Measurements from ENCODE around the gene DNAJC1.

DNAJC1 gene

GRCh38 chr10:22030421-22030820 lies 26.9 kb upstream of the DNAJC1 start:
- H3K23ac ChIP-seq (ENCODE audit: low read length), result no peak overlapping the region
- H4K8ac ChIP-seq (ENCODE audit: low read depth, low read length), result no peak overlapping the region
- H2AFZ ChIP-seq (ENCODE audit: insufficient read depth, low read length, poor library complexity), result no peak overlapping the region
- no peak overlapping the region for H3K14ac ChIP-seq (ENCODE audit: low read length)
- H2AK5ac ChIP-seq (ENCODE audit: low read length), result no peak overlapping the region
- no peak overlapping the region for H4K91ac ChIP-seq (ENCODE audit: low read depth, low read length)
- H3K79me2 ChIP-seq (ENCODE audit: control insufficient read depth, insufficient read depth, low read length, poor library complexity), result no peaks in the 10 kb centered on the region
- no peak overlapping the region for H2BK120ac ChIP-seq (ENCODE audit: insufficient read depth, low read length, poor library complexity)
- no peak overlapping the region for H3K4ac ChIP-seq (ENCODE audit: low read depth, low read length)
- no peaks in the 10 kb centered on the region for H3K9me3 ChIP-seq (ENCODE audit: insufficient read depth, low read depth, low read length)
- peaks cover 0 to 2% of the 10 kb centered on the region in 2 experiments for H3K4me1 ChIP-seq (ENCODE audit: control insufficient read depth in 1 of 2, insufficient read depth in 2 of 2, low read length in 2 of 2)
- H2BK5ac ChIP-seq (ENCODE audit: low read depth, low read length, poor library complexity), result no peak overlapping the region
- no CpG with 5 or more reads among the region's 2 CpGs for WGBS (ENCODE audit: extremely low coverage, insufficient coverage, insufficient read length)
- no peak overlapping the region for H3K4me3 ChIP-seq (ENCODE audit: low read depth, low read length)
- no peaks in the 10 kb centered on the region for H3K36me3 ChIP-seq (ENCODE audit: control insufficient read depth in 1 of 2, insufficient read depth in 2 of 2, low read length in 2 of 2)
- H3K18ac ChIP-seq (ENCODE audit: low read length), result no peak overlapping the region
- DNase-seq, result no peak
- H3K9ac ChIP-seq (ENCODE audit: low read length), result no peak overlapping the region
- H3K79me1 ChIP-seq (ENCODE audit: low read length), result peaks cover 2% of the 10 kb centered on the region
- H2BK12ac ChIP-seq (ENCODE audit: low read length), result no peak overlapping the region
- H3K27me3 ChIP-seq (ENCODE audit: insufficient read depth, low read length), result no peaks in the 10 kb centered on the region
- no peak overlapping the region for H3K27ac ChIP-seq (ENCODE audit: low read depth, low read length)
- no peak overlapping the region for H4K12ac ChIP-seq (ENCODE audit: low read depth, low read length)
- no peak overlapping the region for H3K4me2 ChIP-seq (ENCODE audit: low read length)

DNA sequence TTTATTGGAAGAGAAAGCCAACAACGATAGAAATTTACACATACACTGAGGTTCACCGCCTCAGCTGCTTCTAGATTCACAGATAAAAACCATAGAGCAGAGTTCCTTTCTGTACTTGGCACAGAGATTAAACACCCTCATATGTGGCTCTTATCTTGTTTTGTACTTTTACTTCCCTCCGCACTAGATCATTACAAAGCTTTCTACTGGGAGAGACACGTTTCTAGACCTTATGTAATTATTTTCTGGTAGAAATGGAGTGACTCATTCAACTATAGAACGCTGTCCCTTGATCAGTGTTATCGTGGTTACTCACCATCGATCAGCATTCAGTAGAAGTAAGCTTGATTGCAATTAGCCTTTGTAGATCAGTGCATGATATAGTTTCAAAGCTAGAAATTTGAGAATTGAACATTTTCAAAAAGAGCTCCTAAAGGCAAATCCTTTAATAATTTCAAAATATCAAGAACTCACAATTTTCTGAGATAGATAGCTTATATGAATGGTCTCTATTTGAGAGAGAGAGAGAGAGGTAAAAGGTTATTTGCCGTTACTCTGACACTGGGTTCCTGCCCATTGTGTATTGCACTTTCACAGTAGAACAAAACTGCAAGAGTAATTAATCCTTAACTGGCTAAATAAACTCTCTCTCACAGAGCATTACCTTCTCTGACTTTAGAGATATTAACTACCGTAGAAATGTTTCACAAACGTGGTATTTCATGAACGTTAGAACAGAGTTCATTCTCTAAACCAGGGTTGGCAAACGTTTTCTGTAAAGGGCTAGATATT lies 26.1 kb upstream of the DNAJC1 start:
- H4K8ac ChIP-seq (ENCODE audit: low read depth, low read length), result no peak overlapping the region
- no peak overlapping the region for H2BK120ac ChIP-seq (ENCODE audit: insufficient read depth, low read length, poor library complexity)
- H3K4ac ChIP-seq (ENCODE audit: low read depth, low read length), result no peak overlapping the region
- H3K23ac ChIP-seq (ENCODE audit: low read length), result no peak overlapping the region
- H3K27me3 ChIP-seq (ENCODE audit: insufficient read depth, low read length), result no peaks in the 10 kb centered on the region
- no peak overlapping the region for H2AFZ ChIP-seq (ENCODE audit: insufficient read depth, low read length, poor library complexity)
- no peak overlapping the region for H3K4me2 ChIP-seq (ENCODE audit: low read length)
- no peaks in the 10 kb centered on the region for H3K9me3 ChIP-seq (ENCODE audit: insufficient read depth, low read depth, low read length)
- peaks cover 0 to 2% of the 10 kb centered on the region in 2 experiments for H3K4me1 ChIP-seq (ENCODE audit: control insufficient read depth in 1 of 2, insufficient read depth in 2 of 2, low read length in 2 of 2)
- no peaks in the 10 kb centered on the region for H3K79me2 ChIP-seq (ENCODE audit: control insufficient read depth, insufficient read depth, low read length, poor library complexity)
- WGBS (ENCODE audit: extremely low coverage, insufficient coverage, insufficient read length), result no CpG with 5 or more reads among the region's 12 CpGs
- no peaks in the 10 kb centered on the region for H3K36me3 ChIP-seq (ENCODE audit: control insufficient read depth in 1 of 2, insufficient read depth in 2 of 2, low read length in 2 of 2)
- H4K12ac ChIP-seq (ENCODE audit: low read depth, low read length), result no peak overlapping the region
- H3K14ac ChIP-seq (ENCODE audit: low read length), result no peak overlapping the region
- no peak overlapping the region for H2AK5ac ChIP-seq (ENCODE audit: low read length)
- no peak overlapping the region for H3K9ac ChIP-seq (ENCODE audit: low read length)
- H3K27ac ChIP-seq (ENCODE audit: low read depth, low read length), result no peak overlapping the region
- no peak overlapping the region for H4K91ac ChIP-seq (ENCODE audit: low read depth, low read length)
- no peak overlapping the region for H2BK5ac ChIP-seq (ENCODE audit: low read depth, low read length, poor library complexity)
- no peak overlapping the region for H3K18ac ChIP-seq (ENCODE audit: low read length)
- peak in 1 of 2 donors; percentile 11 for DNase-seq
- no peak overlapping the region for H2BK12ac ChIP-seq (ENCODE audit: low read length)
- peaks cover 2% of the 10 kb centered on the region for H3K79me1 ChIP-seq (ENCODE audit: low read length)
- H3K4me3 ChIP-seq (ENCODE audit: low read depth, low read length), result no peak overlapping the region

- WGBS (ENCODE audit: extremely low coverage, insufficient coverage, insufficient read length), result no CpG with 5 or more reads among the region's 7 CpGs
- Histone ChIP-seq H3K79me2 (ENCODE audit: control insufficient read depth, insufficient read depth, low read length, poor library complexity) (no peaks in the 10 kb centered on the region), H2BK120ac (ENCODE audit: insufficient read depth, low read length, poor library complexity) (no peak overlapping the region)
Measured at GRCh38 chr10:22027364-22028238, 24.1 kb upstream of the DNAJC1 start.

GRCh38 chr10:22026287-22026686 lies 22.8 kb upstream of the DNAJC1 start:
- Histone ChIP-seq H3K4me3 (ENCODE audit: low read depth, low read length) (no peak overlapping the region), H4K91ac (ENCODE audit: low read depth, low read length) (no peak overlapping the region), H4K12ac (ENCODE audit: low read depth, low read length) (no peak overlapping the region), H3K4ac (ENCODE audit: low read depth, low read length) (no peak overlapping the region), H2AFZ (ENCODE audit: insufficient read depth, low read length, poor library complexity) (no peak overlapping the region), H3K4me2 (ENCODE audit: low read length) (no peak overlapping the region), H3K14ac (ENCODE audit: low read length) (no peak overlapping the region), H3K27me3 (ENCODE audit: insufficient read depth, low read length) (no peaks in the 10 kb centered on the region), H2AK5ac (ENCODE audit: low read length) (no peak overlapping the region), H2BK5ac (ENCODE audit: low read depth, low read length, poor library complexity) (no peak overlapping the region), H3K27ac (ENCODE audit: low read depth, low read length) (no peak overlapping the region), H3K18ac (ENCODE audit: low read length) (no peak overlapping the region), H2BK12ac (ENCODE audit: low read length) (no peak overlapping the region), H3K9ac (ENCODE audit: low read length) (no peak overlapping the region), H3K36me3 (ENCODE audit: control insufficient read depth in 1 of 2, insufficient read depth in 2 of 2, low read length in 2 of 2) (no peaks in the 10 kb centered on the region), H2BK120ac (ENCODE audit: insufficient read depth, low read length, poor library complexity) (no peak overlapping the region), H4K8ac (ENCODE audit: low read depth, low read length) (no peak overlapping the region), H3K4me1 (ENCODE audit: control insufficient read depth in 1 of 2, insufficient read depth in 2 of 2, low read length in 2 of 2) (peaks cover 0 to 2% of the 10 kb centered on the region in 2 experiments), H3K9me3 (ENCODE audit: insufficient read depth, low read depth, low read length) (no peaks in the 10 kb centered on the region), H3K79me2 (ENCODE audit: control insufficient read depth, insufficient read depth, low read length, poor library complexity) (no peaks in the 10 kb centered on the region), H3K23ac (ENCODE audit: low read length) (no peak overlapping the region), H3K79me1 (ENCODE audit: low read length) (peaks cover 2% of the 10 kb centered on the region)
- WGBS (ENCODE audit: extremely low coverage, insufficient coverage, insufficient read length), result no CpG with 5 or more reads among the region's 1 CpG
- DNase-seq, result no peak

More at GRCh38 chr10:22027364-22028238, 24.1 kb upstream of the DNAJC1 start:
- H3K14ac ChIP-seq (ENCODE audit: low read length), result no peak overlapping the region
- DNase-seq, result peak; percentile 75 to 88
- peak overlapping the region; percentile 24 for H3K4me2 ChIP-seq (ENCODE audit: low read length)
- H3K18ac ChIP-seq (ENCODE audit: low read length), result no peak overlapping the region
- H3K36me3 ChIP-seq (ENCODE audit: control insufficient read depth in 1 of 2, insufficient read depth in 2 of 2, low read length in 2 of 2), result no peaks in the 10 kb centered on the region
- H2BK12ac ChIP-seq (ENCODE audit: low read length), result no peak overlapping the region
- peaks cover 0 to 2% of the 10 kb centered on the region in 2 experiments for H3K4me1 ChIP-seq (ENCODE audit: control insufficient read depth in 1 of 2, insufficient read depth in 2 of 2, low read length in 2 of 2)
- no peak overlapping the region for H3K27ac ChIP-seq (ENCODE audit: low read depth, low read length)
- H2AFZ ChIP-seq (ENCODE audit: insufficient read depth, low read length, poor library complexity), result no peak overlapping the region
- no peak overlapping the region for H3K4ac ChIP-seq (ENCODE audit: low read depth, low read length)
- no peak overlapping the region for H4K91ac ChIP-seq (ENCODE audit: low read depth, low read length)
- no peak overlapping the region for H4K12ac ChIP-seq (ENCODE audit: low read depth, low read length)
- H3K23ac ChIP-seq (ENCODE audit: low read length), result no peak overlapping the region
- no peaks in the 10 kb centered on the region for H3K27me3 ChIP-seq (ENCODE audit: insufficient read depth, low read length)
- H2AK5ac ChIP-seq (ENCODE audit: low read length), result no peak overlapping the region
- H2BK5ac ChIP-seq (ENCODE audit: low read depth, low read length, poor library complexity), result no peak overlapping the region
- no peak overlapping the region for H3K9ac ChIP-seq (ENCODE audit: low read length)
- peaks cover 2% of the 10 kb centered on the region for H3K79me1 ChIP-seq (ENCODE audit: low read length)
- no peaks in the 10 kb centered on the region for H3K9me3 ChIP-seq (ENCODE audit: insufficient read depth, low read depth, low read length)
- H3K4me3 ChIP-seq (ENCODE audit: low read depth, low read length), result no peak overlapping the region
- H4K8ac ChIP-seq (ENCODE audit: low read depth, low read length), result no peak overlapping the region
